ENCODE results near the gene M6PR.
"Not testable (repeated sequence)": the region's sequence is repeated elsewhere in the genome, so short reads cannot be mapped to it uniquely, and the experiment has no call there.

Gene M6PR

DNA sequence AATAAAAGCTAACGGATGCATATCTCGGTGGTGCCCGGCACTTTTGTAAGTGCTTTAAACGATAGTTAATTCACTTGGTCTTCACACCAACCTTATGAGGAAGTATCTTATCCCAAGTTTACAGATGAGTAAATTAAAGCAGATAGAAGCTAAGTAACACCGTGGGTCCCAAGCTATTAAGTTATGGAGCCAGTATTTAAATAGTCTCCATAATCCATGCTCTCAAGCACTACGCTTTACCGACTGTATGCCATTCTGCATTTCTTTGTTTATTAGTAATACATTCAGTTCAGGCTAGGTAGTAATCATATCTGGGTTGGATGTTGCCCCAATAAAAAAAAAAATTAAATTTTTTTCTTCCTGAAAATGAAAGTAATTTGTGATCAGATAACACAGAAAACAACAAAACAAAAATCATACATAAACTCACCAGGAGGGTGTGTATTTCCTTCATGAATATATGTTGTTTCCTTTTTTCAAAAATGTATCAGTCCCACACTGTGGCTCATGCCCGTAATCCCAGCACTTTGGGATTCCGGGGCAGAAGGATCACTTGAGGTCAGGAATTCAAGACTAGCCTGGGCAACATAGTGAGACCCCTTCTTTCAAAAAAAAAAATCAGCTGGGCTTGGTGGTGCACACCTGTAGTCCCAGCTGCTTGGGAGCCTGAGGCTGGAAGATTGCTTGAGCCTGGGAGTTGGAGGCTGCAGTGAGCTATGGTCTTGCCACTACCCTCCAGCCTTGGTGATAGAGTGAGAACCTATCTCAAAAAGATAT lies 1.4 kb upstream of the M6PR start:
- no peak for DNase-seq

DNA sequence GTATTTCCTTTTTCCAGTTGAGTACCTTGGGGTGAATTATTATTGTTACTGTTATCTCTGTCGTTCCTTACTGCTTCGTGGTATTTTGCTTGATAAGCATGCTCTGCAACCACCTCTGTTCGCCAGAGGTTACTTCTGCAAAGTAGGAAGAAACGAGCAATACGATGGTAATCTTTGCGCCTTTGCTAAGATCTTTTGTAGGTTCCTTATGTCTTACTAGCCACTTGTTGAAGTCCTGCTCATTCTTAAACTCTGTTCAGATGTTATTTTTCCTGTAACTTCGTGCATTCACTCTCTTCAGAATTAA lies 729 bp upstream of the M6PR start:
- no peak for DNase-seq

DNA sequence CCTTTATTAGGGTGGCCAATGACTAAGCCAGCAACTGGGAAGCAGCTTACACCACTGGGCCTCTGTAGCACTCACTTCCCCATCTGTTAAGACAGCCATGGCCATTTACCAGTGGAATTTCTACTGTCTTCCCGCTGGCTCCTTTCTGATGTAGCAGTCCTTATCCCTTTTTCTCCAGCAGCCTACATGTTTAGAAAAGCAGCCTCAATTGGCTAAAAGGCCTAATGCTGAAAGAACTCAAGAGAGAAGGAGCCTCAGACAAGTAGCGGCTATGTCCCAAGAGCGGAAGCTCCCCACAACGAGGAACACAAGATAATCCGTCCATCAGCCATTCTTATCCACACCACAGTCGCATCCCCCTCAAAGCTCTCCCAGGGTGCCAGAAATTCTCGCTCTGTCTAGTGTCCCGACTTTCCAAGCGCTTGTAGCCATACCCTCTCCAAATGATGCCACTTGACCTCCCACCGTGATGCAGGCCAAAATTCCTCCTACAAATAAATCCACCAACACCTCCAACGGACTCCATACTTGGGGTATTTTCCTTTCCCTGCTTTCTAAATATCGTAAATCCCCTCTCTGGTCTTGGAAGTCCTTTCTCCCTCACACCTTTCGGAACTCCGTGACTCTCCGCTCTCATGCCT lies 624 bp downstream of the M6PR start:
- peak; percentile 7 for DNase-seq

DNA sequence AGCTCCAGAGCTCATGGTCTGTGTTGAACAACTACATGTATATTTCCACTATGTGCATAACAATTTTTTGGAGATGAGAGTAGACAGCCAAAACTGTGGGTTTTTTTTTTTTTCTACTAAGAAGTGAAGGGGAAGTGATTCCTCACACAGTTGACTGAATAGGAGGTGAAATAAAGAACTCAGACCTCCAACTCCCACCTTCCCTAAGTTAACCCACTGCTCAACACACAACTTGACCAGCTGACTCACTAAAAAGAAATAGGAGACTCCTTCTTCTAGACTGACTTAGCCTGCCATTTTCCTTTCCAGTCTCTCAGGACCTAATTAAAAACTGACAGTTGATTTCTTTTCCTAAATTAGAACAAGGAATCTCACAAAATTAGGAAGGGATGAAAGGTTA lies 1.7 kb downstream of the M6PR start:
- no peak for DNase-seq

DNA sequence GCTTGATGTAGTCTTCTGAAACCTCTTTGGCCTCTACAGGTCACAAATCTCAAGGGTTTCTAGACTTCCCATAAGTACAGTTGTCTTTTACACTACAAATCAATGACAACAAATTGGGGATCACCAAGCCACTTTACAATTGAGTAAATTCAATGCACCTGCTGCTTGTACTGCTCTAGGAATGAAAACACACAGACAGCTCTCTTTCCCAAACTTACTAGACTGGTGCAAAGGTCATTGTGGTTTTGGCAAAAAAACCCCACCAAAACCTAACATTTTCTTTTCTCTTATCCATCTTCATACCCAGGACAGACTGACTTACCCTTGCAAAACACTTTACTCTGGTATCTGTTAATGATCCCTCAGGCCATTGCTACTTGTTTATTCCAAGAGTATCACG lies 2.7 kb downstream of the M6PR start:
- no peak for DNase-seq

DNA sequence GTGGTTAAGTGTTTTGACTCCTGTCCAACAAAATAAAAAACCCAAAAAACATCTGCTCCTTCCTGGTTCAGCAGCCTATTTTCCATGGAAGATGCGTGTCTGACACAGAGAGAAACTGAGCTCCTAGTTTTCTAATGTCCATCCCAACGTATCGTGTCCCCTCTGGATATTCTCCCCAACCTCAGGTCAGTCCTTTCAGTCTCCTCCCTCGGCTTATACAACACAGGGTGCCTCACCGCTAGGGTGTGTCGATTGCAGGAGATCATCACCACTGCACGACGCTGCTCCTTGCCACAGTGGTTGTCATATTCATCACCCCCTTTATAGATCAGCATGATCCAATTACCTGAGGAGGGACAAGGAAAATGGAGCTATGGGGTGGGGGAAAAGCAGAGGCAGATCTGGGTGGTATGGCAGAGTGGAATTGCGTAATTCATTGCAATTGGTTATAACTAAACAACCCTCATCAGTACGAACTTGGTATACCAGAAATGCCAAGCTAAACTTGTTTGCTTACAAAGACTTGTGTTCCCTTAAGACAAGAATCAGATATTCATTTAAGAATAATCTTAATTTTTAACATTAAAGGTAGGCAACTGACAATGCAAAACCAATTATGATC lies 5.8 kb downstream of the M6PR start:
- DNase-seq: no peak

DNA sequence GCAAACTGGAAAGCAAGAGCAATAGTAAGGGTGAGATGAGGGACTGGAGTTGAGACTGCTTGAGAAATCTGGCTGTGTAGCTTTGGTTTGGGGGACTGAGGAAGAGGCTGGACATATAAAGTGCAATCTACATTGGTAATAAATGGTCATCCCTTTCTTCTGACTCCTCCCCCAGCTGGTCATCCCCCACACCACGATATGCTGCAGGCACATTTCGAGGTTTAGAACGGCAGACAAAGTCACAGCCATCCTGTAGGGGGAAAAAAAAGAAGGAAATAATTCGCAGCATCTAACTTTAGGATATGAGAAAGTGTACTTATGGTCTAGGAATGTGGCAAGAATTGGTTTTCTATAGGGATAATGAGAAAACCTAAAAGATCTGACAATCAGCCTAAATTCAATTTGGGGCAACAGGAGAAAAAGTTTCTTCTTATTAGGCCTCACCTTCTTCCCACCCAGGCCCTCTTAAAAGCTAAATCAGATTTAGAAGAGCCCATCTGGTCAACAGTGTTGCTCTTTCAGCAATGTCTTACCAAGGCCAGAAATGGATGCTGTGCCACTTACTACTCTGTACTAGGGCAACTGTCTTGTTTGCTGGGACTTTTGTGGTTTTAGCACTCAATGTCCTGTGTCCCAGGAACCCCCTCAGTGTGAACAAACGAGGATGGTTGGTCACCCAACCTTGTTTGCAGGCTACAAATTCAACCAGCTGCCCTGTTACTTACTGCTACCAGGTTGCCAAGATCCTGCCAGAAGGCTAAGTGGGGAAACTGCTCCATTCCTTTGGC lies 7.6 kb downstream of the M6PR start:
- no peak for DNase-seq

DNA sequence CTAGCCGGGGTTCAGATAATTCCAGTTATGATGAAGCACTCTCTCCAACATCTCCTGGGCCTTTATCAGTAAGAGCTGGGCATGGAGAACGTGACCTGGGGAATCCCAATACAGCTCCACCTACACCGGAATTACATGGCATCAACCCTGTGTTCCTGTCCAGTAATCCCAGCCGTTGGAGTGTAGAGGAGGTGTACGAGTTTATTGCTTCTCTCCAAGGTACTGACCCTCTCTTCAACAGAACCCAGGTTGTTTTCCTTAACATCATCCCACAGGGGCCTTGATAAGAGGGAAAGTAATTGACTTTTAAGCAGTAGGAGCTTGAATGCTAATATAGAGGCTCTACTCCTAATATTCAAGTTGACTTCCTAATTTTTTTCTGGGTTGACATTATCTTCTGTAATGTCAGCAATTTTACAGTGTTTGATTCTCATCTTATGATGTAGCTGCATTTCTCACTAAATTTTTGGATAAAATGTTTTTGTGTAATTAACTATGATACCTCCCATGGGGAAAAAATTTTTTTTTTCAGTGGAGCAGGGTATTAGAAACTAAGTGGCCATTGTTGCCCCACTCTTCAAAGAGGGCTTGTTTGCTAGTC lies 11.5 kb downstream of the M6PR start:
- not testable (repeated sequence) for DNase-seq

DNA sequence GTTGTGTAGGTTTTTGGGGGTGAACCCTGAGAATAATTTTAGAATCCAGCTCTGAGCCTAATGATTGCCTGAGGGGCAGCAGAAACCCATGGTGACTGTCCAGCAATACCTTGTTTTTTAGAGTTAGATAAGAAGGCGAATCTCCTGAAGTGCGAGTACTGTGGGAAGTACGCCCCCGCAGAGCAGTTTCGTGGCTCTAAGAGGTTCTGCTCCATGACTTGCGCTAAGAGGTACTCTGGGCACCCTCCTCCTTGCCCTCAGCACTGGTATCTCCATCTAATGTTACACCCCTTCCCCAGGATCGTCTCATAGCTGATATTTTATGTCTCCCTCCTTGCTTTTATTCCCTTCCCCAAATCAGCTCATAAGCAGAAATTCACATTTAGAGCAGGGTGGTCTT lies 12.7 kb downstream of the M6PR start:
- DNase-seq: no peak

DNA sequence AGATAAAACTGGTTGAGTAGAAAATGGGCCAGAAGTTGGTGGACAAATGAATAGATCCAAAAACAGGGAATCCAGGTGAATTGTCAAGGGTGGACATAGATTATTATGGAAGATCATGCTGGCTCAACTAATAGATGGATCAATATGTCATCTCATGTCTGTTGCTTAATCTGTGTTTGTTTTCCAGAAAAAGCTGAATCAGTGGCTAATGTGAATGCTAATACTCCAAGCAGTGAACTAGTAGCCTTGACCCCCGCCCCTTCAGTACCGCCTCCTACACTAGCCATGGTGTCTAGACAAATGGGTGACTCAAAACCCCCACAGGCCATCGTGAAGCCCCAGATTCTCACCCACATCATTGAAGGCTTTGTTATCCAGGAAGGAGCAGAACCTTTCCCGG lies 15.4 kb downstream of the M6PR start:
- DNase-seq: not testable (repeated sequence)

DNA sequence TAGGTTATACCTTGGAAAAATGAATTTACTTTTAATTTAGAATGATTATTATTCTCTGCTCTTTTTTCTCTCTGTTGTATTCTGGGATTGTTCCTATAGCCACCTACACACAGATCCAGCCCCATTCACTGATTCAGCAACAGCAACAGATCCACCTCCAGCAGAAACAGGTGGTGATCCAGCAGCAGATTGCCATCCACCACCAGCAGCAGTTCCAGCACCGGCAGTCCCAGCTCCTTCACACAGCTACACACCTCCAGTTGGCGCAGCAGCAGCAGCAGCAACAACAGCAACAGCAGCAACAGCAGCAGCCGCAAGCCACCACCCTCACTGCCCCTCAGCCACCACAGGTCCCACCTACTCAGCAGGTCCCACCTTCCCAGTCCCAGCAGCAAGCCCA lies 17.0 kb downstream of the M6PR start:
- DNase-seq: not testable (repeated sequence)

DNA sequence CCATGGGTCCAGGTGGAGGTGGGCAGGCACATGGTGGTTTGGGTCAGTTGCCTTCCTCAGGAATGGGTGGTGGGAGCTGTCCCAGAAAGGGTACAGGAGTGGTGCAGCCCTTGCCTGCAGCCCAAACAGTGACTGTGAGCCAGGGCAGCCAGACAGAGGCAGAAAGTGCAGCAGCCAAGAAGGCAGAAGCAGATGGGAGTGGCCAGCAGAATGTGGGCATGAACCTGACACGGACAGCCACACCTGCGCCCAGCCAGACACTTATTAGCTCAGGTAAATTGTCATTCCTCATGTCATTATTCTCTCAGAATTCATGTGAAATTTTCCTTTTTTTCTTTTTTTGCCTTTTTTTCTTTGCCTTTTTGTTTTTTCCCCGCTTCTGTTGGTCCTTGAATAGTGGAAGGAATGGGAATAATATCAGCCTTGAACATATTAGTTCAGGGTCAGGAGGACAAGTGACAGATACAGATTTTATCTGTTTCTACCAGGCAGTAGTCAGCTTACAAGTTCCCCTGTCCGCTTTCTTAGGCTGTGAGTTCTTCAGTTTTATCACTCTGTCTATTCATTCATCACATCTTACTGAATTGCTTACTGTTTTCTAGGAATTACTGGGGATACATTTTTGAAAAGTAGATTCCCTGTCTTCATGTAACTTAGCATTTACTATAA lies 18.7 kb downstream of the M6PR start:
- DNase-seq: not testable (repeated sequence)

DNA sequence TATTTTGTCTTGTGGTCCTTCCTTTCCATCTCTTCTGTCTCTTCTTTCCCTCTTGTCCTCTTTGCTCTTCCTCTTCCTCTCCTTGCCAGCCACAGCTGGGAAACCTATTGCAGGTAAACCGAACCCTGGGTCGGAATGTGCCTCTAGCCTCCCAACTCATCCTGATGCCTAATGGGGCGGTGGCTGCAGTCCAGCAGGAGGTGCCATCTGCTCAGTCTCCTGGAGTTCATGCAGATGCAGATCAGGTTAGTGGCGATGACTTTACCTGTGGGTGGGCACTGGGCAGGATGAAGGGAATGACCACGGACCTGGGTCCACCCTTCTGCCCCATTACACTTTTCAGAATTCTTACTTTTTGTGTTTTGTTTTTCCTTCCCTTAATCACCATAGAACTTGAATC lies 26.9 kb downstream of the M6PR start:
- DNase-seq: no peak

DNA sequence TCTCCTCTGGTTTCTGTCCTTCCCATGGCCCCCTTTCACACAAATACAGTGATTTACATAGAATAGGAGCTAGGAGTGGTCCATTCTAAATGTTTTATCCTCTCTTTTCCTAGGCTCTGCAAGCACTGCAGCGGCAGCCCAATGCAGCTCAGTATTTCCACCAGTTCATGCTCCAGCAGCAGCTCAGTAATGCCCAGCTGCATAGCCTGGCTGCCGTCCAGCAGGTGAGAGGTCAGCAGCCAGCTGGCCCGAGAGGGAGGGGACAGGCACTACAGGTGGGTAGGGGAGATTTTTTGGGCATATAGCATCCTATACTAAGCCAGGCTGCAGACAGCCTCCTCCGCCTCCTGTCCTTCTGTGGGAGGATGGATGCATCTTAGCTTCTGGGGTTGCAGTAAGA lies 29.8 kb downstream of the M6PR start:
- DNase-seq: not testable (repeated sequence)

DNA sequence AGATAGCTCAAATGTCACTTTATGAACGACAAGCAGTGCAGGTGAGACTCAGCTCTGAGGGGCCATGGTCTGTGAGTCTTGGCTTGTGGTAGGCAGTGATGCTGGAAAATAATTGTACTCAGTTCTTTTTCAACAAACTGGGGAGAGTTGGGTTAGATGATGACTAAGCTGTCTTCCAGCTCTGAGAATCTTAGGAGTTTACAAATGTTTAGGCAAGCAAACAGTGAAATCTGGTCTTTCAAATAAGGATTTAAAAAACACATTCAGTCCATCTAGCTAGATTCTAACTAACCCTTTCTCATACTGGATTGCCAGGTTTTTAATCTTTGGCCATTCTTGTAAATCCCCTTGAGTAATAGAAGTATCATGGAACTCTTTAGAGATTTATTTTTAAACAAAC lies 31.7 kb downstream of the M6PR start:
- DNase-seq: no peak

DNA sequence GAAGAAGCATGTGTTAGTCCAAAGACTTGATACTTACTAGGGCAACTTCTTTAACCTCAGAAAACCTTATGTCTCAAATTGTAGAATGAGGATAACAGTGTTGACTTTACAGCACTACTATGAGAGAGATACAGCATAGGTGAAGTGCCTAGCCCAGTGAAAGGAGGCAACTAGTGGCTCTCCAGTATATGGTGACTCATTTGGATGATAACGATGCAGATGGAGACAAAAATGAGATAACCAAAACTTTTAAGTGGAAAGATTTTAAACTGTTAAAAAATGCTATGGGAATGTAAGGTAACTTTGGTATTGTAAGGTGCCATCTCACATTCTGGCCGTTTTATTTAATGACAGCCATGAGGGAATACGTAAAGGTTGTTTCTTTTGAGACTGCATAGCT lies 32.4 kb downstream of the M6PR start:
- no peak for DNase-seq

DNA sequence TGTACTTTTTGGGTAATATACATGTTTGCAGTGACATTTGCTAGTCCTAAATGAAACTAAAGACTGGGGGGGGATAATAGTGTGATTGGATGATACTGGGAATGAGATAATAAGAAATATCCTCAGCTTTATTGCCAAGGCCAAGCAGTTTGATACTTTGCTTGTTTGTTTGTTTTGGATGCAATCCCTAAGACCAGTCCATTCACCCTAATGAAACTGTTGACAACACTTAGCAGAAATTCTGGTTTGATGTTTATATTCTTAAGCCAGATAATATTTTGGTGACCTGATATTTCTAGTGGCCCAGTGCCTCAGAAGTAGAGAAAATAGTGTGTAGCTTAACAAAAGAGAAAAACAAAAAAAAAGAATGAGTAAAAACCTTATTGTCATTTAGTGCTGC lies 33.3 kb downstream of the M6PR start:
- DNase-seq: no peak

DNA sequence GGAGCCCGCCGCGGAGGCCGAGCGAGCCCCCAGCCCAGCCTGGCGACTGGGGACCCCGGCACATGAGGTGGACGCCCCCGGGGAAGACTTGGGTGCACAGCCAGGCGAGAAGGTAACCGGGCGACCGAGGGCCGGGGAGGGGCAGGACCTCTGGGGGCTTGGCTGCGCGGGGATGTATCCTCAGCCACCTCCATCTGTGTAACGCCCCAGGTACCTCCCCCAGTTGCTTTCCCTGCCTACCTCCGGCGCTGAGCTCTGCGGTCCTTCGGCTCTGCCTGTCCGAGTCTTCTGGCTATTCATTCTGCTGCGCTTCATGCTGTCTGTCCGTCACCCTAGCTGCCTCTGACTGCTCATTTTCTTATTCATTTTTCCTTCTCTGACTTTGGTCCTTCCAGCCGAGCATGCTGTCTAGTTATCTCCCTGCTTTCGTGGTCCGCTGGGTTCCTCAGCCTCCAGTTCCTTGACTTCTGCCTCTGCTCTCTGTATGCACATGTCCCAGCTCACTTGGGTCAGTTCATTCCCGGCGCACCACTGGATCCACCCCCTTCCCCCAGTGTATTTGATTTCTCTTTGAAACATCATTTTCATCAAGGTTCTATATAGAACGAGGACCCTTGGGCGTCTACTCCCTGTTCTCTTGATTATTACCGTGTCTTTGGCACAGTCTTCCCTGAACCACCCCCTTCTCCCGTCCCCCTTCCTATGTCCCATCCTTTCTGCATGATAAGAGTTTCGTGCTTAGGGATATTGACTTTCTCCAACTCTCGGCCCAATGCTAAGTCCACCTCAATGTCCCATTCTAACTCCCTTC lies 34.5 kb downstream of the M6PR start:
- DNase-seq: peak; percentile 32

DNA sequence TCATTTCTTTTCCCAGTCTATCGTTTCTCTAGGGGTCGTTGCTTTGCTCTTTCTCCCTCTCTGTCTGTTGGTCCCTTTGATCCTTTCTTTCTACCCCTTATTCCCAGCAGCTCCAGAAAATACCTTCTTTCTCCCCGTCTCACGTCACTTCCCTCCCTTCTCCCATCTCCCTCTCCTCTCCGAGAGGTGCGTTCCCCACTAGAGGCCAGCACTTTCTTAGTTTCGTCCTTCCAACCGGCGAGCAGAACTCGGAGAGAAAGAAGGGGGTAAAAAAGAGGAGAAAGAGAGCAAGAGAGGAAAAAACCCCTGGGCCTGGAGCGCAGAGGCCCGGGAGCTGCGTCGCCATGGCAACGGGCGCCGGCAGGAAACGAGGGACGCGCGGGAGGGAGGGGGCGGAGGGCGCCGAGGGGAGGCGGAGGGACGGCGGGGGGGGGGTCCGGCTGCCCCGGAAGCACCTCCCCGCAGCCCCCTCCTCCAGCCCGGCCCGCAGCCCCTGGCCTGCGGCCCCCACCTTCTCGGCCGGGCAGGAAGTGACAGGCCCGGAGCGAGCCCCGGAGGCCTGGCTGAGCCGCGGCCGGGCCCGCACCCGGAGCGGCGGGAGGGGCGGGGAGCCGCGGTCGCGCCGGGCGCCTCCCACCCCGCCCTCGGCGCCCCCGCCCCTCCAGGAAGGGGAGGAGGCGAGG lies 35.3 kb downstream of the M6PR start, which contains the start of gene PHC1:
Gene PHC1 (plus strand): TSS at position 477 of the 683 bp plus-strand sequence. CDS start 3,169 bp downstream, outside the sequence.
- peak; percentile 83 for DNase-seq

DNA sequence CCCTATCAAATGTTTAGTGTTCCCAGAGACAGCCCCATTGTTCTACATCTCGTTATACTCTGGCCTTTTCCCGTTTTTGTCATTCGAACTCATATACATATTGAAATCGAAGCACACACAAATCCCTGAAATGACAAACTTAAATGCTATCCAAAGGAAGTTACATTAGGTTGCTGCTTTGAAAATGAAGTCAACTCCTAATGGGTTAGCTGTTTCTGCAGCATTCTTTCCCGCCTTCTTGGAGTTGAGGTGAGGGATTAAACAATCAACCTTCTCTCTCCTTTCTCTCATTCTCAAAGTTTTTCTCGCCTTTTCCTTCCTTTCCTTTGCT lies 35.8 kb downstream of the M6PR start:
- no peak for DNase-seq

DNA sequence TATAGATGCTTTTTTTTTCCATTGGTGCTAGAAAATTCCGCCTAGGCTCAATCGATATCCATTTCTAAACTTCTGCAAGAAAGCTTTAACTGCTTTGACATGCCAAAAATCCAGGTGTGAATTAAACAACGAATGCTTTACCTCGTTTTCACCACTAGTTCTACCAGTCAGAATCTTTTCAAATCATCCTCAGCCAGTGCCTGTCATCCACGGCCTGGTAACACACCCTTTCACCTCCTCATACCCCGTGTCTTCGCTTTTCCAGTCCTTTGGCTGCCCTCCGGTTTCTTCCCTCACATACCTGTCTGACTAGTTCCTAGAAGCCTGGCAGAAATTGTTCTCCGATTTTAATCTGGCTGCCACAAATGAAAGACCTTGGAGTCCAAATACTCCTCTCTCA lies 36.5 kb downstream of the M6PR start:
- DNase-seq: no peak

Measured in fibroblast of skin of right quadriceps (primary cell).